Keratinocyte (primary cell): ENCODE results near the gene KIF25. TPM values are rescaled to one million over a fixed set of nuclear protein-coding genes. Genes with fewer than 3 reads are reported as not detected.

Source experiments
- DNase-seq: peaks from one replicate; pipeline ENCODE4 v3.0.0-alpha.2; 2011; ENCODE audit warnings: low read depth, missing footprints, low spot score
- FAIRE-seq: peaks from 2 replicates; lab custom pipeline; 2011; peaks lifted over from hg19 to GRCh38; lab: Jason Lieb, UNC
- H2AFZ ChIP-seq: 2 replicates; pipeline ENCODE4 v1.6.0; 2012; ENCODE audit warnings: low read length, control low read depth, inconsistent platforms; ENCODE audit not compliant: control insufficient read depth
- H3K27ac ChIP-seq: 2 replicates; pipeline ENCODE4 v1.5.1; 2011; ENCODE audit warnings: low read length; ENCODE audit not compliant: control insufficient read depth, insufficient read depth
- H3K27me3 ChIP-seq: 3 replicates; pipeline ENCODE4 v1.6.0; 2011; ENCODE audit warnings: low read length; ENCODE audit not compliant: control insufficient read depth, insufficient read depth; ENCODE audit errors: extremely low read depth
- H3K36me3 ChIP-seq, 2 experiments: 2 replicates in 1 of 2; 3 replicates in 1 of 2; pipeline ENCODE4 v1.5.1; 2011; ENCODE audit warnings: low read length in 2 of 2, mild to moderate bottlenecking in 1 of 2; ENCODE audit not compliant: control insufficient read depth in 2 of 2, insufficient read depth in 2 of 2; ENCODE audit errors: extremely low read depth in 1 of 2
- H3K4me1 ChIP-seq: 3 replicates; pipeline ENCODE4 v1.5.1; 2011; ENCODE audit warnings: low read length; ENCODE audit not compliant: control insufficient read depth, insufficient read depth; ENCODE audit errors: extremely low read depth
- H3K4me2 ChIP-seq: 3 replicates; pipeline ENCODE4 v1.6.0; 2011; ENCODE audit warnings: low read depth, low read length; ENCODE audit not compliant: control insufficient read depth, insufficient read depth; ENCODE audit errors: extremely low read depth
- H3K4me3 ChIP-seq, 3 experiments: fragments of 200-600 bp in 1 of 3; sonication (generic) in 1 of 3; 2 replicates in 2 of 3; 3 replicates in 1 of 3; pipeline ENCODE4 v1.5.1; 2011 to 2016; ENCODE audit warnings: low read length in 3 of 3, mild to moderate bottlenecking in 3 of 3, control low read depth in 2 of 3, inconsistent platforms in 1 of 3, low read depth in 1 of 3, mixed read lengths in 1 of 3, mixed run types in 1 of 3, moderate library complexity in 1 of 3; ENCODE audit not compliant: control insufficient read depth in 2 of 3, insufficient read depth in 2 of 3; ENCODE audit errors: extremely low read depth in 1 of 3
- H3K79me2 ChIP-seq: 2 replicates; pipeline ENCODE4 v1.6.0; 2012; ENCODE audit warnings: low read length; ENCODE audit not compliant: control insufficient read depth, insufficient read depth
- H3K9ac ChIP-seq: 3 replicates; pipeline ENCODE4 v1.6.0; 2011; ENCODE audit warnings: low read length; ENCODE audit not compliant: control insufficient read depth, insufficient read depth; ENCODE audit errors: extremely low read depth
- H3K9me1 ChIP-seq: 3 replicates; pipeline ENCODE4 v1.6.0; 2011; ENCODE audit warnings: low read length; ENCODE audit not compliant: control insufficient read depth, insufficient read depth; ENCODE audit errors: extremely low read depth
- H3K9me3 ChIP-seq: 2 replicates; pipeline ENCODE4 v1.5.1; 2012; ENCODE audit warnings: low read depth, low read length; ENCODE audit not compliant: control insufficient read depth
- H4K20me1 ChIP-seq: 3 replicates; pipeline ENCODE4 v1.6.0; 2011; ENCODE audit warnings: low read length; ENCODE audit not compliant: control insufficient read depth, insufficient read depth; ENCODE audit errors: extremely low read depth
- EZH2 ChIP-seq: IDR thresholded peaks from one replicate; pipeline ENCODE4 v1.6.1; 2012; ENCODE audit warnings: inconsistent platforms, mild to moderate bottlenecking, low read length, moderate library complexity
- dilution Hi-C: fragments of 300-500 bp; cut with MboI; formaldehyde crosslinking; loops from one replicate; pipeline ENCODE4 v1.7.0; 2020; ENCODE audit warnings: low sequenced_read_pairs; ENCODE audit not compliant: extremely low pct_ligation_motif_present
- polyA plus RNA-seq, 5 experiments: library from polyadenylated mRNA; depleted of rRNA in 3 of 5; stranded (reverse) in 3 of 5; stranded (forward) in 1 of 5; unstranded in 1 of 5; fragments of >200 nt; gene quantifications; 1 replicate in 1 of 5; 2 replicates in 3 of 5; 3 replicates in 1 of 5; pipeline versions ENCODE4 v1.2.1 to v1.2.3, GENCODE V29; 2011 to 2012; ENCODE audit warnings: missing spikeins in 2 of 5, low read depth in 1 of 5, low replicate concordance in 1 of 5
- TF ChIP-seq, protein P1 (sequence below), 3 experiments: IDR thresholded peaks in 1 of 3; conservative IDR thresholded peaks in 1 of 3; optimal IDR thresholded peaks in 1 of 3; 2 replicates in 2 of 3; 3 replicates in 1 of 3; pipeline versions ENCODE3 to v1.5.1; 2011; ENCODE audit warnings: low read length in 3 of 3, mild to moderate bottlenecking in 3 of 3, moderate library complexity in 2 of 3, control low read depth in 1 of 3, inconsistent platforms in 1 of 3; ENCODE audit not compliant: insufficient read depth in 2 of 3; ENCODE audit errors: extremely low read depth in 1 of 3

The KIF25 gene
- polyA plus RNA-seq, 1 donor (not counting 4 experiments of a cell fraction or from before 2014, with no cell fraction given), result not detected

DNA sequence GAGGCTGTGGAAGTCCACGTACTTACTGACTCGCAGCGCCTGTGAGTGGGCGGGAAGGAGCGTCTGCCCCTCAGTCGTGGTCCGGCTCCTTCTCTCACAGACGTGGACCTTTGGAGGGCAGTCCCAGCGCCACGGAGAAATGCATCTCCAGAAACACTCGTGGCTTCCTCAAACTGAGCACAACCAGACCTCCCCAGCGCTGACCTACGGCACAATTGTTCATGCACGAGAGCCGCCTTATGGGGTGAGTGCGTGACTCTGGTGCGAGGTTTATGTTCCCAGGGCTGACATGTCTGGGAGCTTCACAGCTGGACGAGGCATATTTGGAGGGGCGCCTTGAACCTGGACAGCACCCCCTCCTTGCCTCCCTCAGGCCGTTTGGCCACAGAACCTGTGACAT lies 51.8 kb downstream of the KIF25 start:
- dilution Hi-C loops, result no loop called here
- TF ChIP-seq EZH2, result no peak
- TF ChIP-seq, protein P1, sequence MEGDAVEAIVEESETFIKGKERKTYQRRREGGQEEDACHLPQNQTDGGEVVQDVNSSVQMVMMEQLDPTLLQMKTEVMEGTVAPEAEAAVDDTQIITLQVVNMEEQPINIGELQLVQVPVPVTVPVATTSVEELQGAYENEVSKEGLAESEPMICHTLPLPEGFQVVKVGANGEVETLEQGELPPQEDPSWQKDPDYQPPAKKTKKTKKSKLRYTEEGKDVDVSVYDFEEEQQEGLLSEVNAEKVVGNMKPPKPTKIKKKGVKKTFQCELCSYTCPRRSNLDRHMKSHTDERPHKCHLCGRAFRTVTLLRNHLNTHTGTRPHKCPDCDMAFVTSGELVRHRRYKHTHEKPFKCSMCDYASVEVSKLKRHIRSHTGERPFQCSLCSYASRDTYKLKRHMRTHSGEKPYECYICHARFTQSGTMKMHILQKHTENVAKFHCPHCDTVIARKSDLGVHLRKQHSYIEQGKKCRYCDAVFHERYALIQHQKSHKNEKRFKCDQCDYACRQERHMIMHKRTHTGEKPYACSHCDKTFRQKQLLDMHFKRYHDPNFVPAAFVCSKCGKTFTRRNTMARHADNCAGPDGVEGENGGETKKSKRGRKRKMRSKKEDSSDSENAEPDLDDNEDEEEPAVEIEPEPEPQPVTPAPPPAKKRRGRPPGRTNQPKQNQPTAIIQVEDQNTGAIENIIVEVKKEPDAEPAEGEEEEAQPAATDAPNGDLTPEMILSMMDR (optimal IDR thresholded peaks at IDR 0.05 in 1 of 3, IDR thresholded peaks at IDR 0.05 in 1 of 3, conservative IDR thresholded peaks at IDR 0.05 in 1 of 3; ENCODE audit: extremely low read depth in 1 of 3, insufficient read depth in 2 of 3, low read length in 3 of 3), result no peak
- DNase-seq, result no peak
- no peaks in the 10 kb centered on the region for H3K9me3 ChIP-seq
- no peaks in the 10 kb centered on the region for H3K36me3 ChIP-seq
- no peak overlapping the region for H3K4me2 ChIP-seq
- FAIRE-seq, result no peak
- H3K4me1 ChIP-seq, result no peaks in the 10 kb centered on the region
- no peaks in the 10 kb centered on the region for H4K20me1 ChIP-seq
- H3K27ac ChIP-seq, result no peak overlapping the region
- no peak overlapping the region for H3K4me3 ChIP-seq
- no peak overlapping the region for H2AFZ ChIP-seq
- no peaks in the 10 kb centered on the region for H3K79me2 ChIP-seq
- no peaks in the 10 kb centered on the region for H3K27me3 ChIP-seq
- H3K9ac ChIP-seq, result no peak overlapping the region
- H3K9me1 ChIP-seq, result no peaks in the 10 kb centered on the region

DNA sequence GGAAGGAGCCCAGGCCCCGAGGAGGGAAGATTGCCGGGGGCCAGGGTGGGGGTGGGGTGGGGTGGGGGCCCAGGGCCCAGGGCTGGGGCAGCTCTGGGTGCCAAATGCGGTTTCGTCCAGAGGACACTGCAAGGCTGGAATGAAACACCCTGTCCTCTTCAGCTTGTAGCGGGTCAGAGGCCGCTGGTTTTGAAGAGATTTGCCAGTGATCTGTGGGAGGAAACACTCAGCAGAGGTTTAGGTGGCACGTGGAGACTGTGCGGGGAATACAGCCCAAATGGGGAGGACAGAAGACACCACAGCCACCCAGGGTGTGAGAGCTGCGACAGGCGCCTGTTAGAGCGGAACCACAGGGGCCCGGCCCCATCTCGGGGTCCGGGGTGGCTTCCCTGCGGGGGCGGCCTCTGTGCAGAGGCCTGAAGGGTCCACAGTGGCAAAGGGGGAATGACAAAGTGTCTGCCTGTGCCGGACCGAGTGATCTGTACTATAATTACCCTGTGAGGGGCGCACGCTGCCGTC lies 52.3 kb downstream of the KIF25 start:
- TF ChIP-seq, protein P1 (optimal IDR thresholded peaks at IDR 0.05 in 1 of 3, IDR thresholded peaks at IDR 0.05 in 1 of 3, conservative IDR thresholded peaks at IDR 0.05 in 1 of 3; ENCODE audit: extremely low read depth in 1 of 3, insufficient read depth in 2 of 3, low read length in 3 of 3), result no peak
- no peak for TF ChIP-seq EZH2
- FAIRE-seq (no peak), DNase-seq (no peak)
- H3K9me3 ChIP-seq, result no peaks in the 10 kb centered on the region
- H4K20me1 ChIP-seq, result no peaks in the 10 kb centered on the region
- dilution Hi-C loops, result no loop called here
- H3K9me1 ChIP-seq, result no peaks in the 10 kb centered on the region
- H3K79me2 ChIP-seq, result no peaks in the 10 kb centered on the region
- no peak overlapping the region for H3K4me2 ChIP-seq
- H3K27me3 ChIP-seq, result no peaks in the 10 kb centered on the region
- H3K27ac ChIP-seq, result no peak overlapping the region
- no peaks in the 10 kb centered on the region for H3K4me1 ChIP-seq
- no peak overlapping the region for H3K4me3 ChIP-seq
- H3K36me3 ChIP-seq, result no peaks in the 10 kb centered on the region
- H2AFZ ChIP-seq, result no peak overlapping the region
- H3K9ac ChIP-seq, result no peak overlapping the region
